ENCODE results near the gene CAMTA1.

Gene CAMTA1

GRCh38 chr1:6962996-6963911 is 178.0 kb downstream of the CAMTA1 start:
- peak; percentile 97 for DNase-seq

- no peak for DNase-seq
Observed at GRCh38 chr1:6963912-6964307, 178.7 kb downstream of the CAMTA1 start.

- no peak for DNase-seq
Observed at GRCh38 chr1:6965083-6965934, 180.1 kb downstream of the CAMTA1 start.

GRCh38 chr1:6965935-6966241 is 180.6 kb downstream of the CAMTA1 start:
- DNase-seq: no peak

- no peak for DNase-seq
Observed at GRCh38 chr1:6966326-6966725, 181.1 kb downstream of the CAMTA1 start.

- no peak for DNase-seq
Observed at GRCh38 chr1:6967431-6968111, 182.3 kb downstream of the CAMTA1 start.

- DNase-seq: no peak
Observed at GRCh38 chr1:6969106-6969505, 183.9 kb downstream of the CAMTA1 start.

- DNase-seq: no peak
Observed at GRCh38 chr1:6969762-6970161, 184.5 kb downstream of the CAMTA1 start.

- DNase-seq: no peak
Observed at GRCh38 chr1:6970221-6970620, 185.0 kb downstream of the CAMTA1 start.

GRCh38 chr1:6971048-6971447 is 185.8 kb downstream of the CAMTA1 start:
- no peak for DNase-seq

GRCh38 chr1:6971699-6972098 is 186.4 kb downstream of the CAMTA1 start:
- no peak for DNase-seq

GRCh38 chr1:6972399-6972798 is 187.1 kb downstream of the CAMTA1 start:
- DNase-seq: no peak

- no peak for DNase-seq
Observed at GRCh38 chr1:6975331-6976043, 190.2 kb downstream of the CAMTA1 start.

GRCh38 chr1:6976044-6976375 is 190.8 kb downstream of the CAMTA1 start:
- no peak for DNase-seq

GRCh38 chr1:6979003-6979613 is 193.9 kb downstream of the CAMTA1 start:
- no peak for DNase-seq

- DNase-seq: no peak
Observed at GRCh38 chr1:6981595-6981994, 196.3 kb downstream of the CAMTA1 start.

GRCh38 chr1:6982443-6982842 is 197.2 kb downstream of the CAMTA1 start:
- no peak for DNase-seq

- DNase-seq: no peak
Observed at GRCh38 chr1:6982860-6983259, 197.6 kb downstream of the CAMTA1 start.

GRCh38 chr1:6984536-6984935 is 199.3 kb downstream of the CAMTA1 start:
- DNase-seq: no peak

- DNase-seq: no peak
Observed at GRCh38 chr1:6984986-6985385, 199.7 kb downstream of the CAMTA1 start.

GRCh38 chr1:6985549-6986276 is 200.5 kb downstream of the CAMTA1 start:
- no peak for DNase-seq

- DNase-seq: no peak
Observed at GRCh38 chr1:6986281-6986680, 201.0 kb downstream of the CAMTA1 start.

All from NCI-H187 treated with DMSO at 0.1 percent for 48 hours (cell line).